22Rv1 (cell line): ENCODE results near the gene ATP8B4.

Experiments
- CTCF ChIP-seq: fragments of 450-650 bp; IDR thresholded peaks from 2 replicates; pipeline ENCODE4 v1.5.1; 2017; ENCODE audit warnings: mild to moderate bottlenecking
- ZFX ChIP-seq: fragments of 450-650 bp; IDR thresholded peaks from 2 replicates; pipeline ENCODE4 v1.6.1; 2017; ENCODE audit warnings: antibody characterized with exemption, borderline replicate concordance

GRCh38 chr15:50150851-50151250 lies 31.8 kb upstream of the ATP8B4 start:
- TF ChIP-seq CTCF: no peak
- TF ChIP-seq ZFX: no peak
